Osteocyte (in vitro differentiated cells): ENCODE results near the gene KIAA0930. TPM values are rescaled to one million over a fixed set of nuclear protein-coding genes. Genes with fewer than 3 reads are reported as not detected.

ENCODE experiments used
- DNase-seq: peaks from one replicate; pipeline ENCODE4 v3.0.0; 2021; ENCODE audit warnings: mixed read lengths; ENCODE audit not compliant: unreplicated experiment; ENCODE audit errors: extremely low spot score
- H3K27ac Mint-ChIP-seq: one replicate; pipeline ENCODE4 v1.8.0; 2021; ENCODE audit warnings: mild to moderate bottlenecking, mixed read lengths; ENCODE audit not compliant: unreplicated experiment
- H3K27me3 Mint-ChIP-seq: one replicate; pipeline ENCODE4 v1.8.0; 2021; ENCODE audit warnings: mixed read lengths; ENCODE audit not compliant: unreplicated experiment
- H3K36me3 Mint-ChIP-seq: one replicate; pipeline ENCODE4 v1.8.0; 2021; ENCODE audit warnings: mixed read lengths; ENCODE audit not compliant: unreplicated experiment
- H3K4me1 Mint-ChIP-seq: one replicate; pipeline ENCODE4 v1.8.0; 2021; ENCODE audit warnings: mixed read lengths; ENCODE audit not compliant: unreplicated experiment
- H3K4me3 Mint-ChIP-seq: one replicate; pipeline ENCODE4 v1.8.0; 2021; ENCODE audit warnings: mild to moderate bottlenecking, moderate library complexity, mixed read lengths; ENCODE audit not compliant: unreplicated experiment
- H3K9me3 Mint-ChIP-seq: one replicate; pipeline ENCODE4 v1.8.0; 2021; ENCODE audit warnings: mixed read lengths; ENCODE audit not compliant: unreplicated experiment
- total RNA-seq: library from RNA; stranded (reverse); gene quantifications from 2 replicates; pipeline ENCODE4 v1.2.1, GENCODE V29; 2021
- TF ChIP-seq, protein P1 (sequence below): fragments of 200-600 bp; sonication (generic); IDR thresholded peaks from 2 replicates; pipeline ENCODE4 v1.5.0; 2021; ENCODE audit warnings: antibody characterized with exemption, mild to moderate bottlenecking, moderate library complexity

The KIAA0930 gene
- total RNA-seq, 1 donor from 2014 or later = 53.1 TPM

DNA sequence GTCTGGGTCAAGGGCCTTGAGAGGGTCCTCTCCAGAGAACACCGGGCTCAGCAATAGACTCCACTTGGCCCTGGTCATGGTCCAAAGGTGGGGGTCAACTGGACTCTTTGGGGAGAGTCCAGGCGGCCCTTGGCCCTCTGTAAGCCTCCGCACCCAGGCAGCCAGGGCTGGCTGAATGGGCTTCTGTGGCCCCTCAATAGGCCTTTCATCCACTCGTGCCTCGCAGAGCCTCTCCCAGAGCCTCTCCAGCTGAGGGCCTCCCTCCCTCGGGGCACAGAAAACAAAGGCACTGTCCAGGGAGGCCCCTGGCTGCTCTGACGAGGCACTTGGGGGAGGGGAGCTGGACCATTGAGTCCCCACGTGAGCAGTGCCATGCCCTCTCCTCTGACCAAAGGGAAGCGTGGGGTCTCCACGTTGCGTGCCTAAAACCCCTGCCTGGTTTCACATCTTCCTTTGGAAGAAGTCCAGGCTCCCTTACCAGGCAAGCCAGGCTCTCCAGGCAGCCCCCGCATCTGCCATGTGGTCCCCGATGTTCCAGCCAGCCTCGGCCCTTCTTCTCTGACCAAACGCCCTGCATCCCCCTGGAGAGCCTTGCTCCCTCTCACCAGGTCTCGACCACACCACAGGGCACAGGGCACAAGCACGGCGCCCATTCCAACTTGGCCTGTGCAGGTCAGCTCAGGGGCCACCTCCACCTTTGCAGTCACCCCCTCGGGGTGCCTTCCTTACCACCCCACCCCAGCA is 15.5 kb downstream of the KIAA0930 start:
- TF ChIP-seq, protein P1, sequence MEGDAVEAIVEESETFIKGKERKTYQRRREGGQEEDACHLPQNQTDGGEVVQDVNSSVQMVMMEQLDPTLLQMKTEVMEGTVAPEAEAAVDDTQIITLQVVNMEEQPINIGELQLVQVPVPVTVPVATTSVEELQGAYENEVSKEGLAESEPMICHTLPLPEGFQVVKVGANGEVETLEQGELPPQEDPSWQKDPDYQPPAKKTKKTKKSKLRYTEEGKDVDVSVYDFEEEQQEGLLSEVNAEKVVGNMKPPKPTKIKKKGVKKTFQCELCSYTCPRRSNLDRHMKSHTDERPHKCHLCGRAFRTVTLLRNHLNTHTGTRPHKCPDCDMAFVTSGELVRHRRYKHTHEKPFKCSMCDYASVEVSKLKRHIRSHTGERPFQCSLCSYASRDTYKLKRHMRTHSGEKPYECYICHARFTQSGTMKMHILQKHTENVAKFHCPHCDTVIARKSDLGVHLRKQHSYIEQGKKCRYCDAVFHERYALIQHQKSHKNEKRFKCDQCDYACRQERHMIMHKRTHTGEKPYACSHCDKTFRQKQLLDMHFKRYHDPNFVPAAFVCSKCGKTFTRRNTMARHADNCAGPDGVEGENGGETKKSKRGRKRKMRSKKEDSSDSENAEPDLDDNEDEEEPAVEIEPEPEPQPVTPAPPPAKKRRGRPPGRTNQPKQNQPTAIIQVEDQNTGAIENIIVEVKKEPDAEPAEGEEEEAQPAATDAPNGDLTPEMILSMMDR = no peak
- Mint-ChIP-seq H3K36me3 (no peaks in the 10 kb centered on the region), H3K27ac (no peak overlapping the region)

DNA sequence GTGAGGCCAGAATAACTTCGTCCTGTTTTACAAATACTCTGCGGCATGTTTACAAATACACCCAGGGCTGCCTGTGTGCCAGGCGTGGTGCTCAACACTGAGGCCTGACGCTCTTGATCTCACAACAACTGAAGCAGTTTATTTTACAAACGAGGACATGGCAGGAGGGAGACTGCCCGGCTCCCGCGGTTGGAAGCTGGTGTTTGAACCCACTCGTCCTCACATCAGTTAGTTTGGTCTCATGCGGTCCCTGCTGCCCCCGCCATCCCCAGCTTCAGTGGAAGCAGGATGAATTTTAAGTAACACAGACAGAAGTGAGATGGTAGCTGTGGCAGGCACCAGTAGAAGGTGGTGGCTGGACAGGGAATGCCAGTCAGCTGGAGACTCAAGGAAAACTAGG is 16.4 kb downstream of the KIAA0930 start:
- TF ChIP-seq, protein P1 = no peak
- H3K36me3 Mint-ChIP-seq = no peaks in the 10 kb centered on the region
- H3K27me3 Mint-ChIP-seq = no peaks in the 10 kb centered on the region
- H3K4me3 Mint-ChIP-seq = no peak overlapping the region
- H3K27ac Mint-ChIP-seq = no peak overlapping the region
- H3K4me1 Mint-ChIP-seq = peaks cover 24% of the 10 kb centered on the region
- DNase-seq = no peak
- H3K9me3 Mint-ChIP-seq = no peaks in the 10 kb centered on the region

More for the DNA sequence above, 15.5 kb downstream of the KIAA0930 start:
- Mint-ChIP-seq H3K4me1 (peaks cover 24% of the 10 kb centered on the region), H3K9me3 (no peaks in the 10 kb centered on the region), H3K4me3 (no peak overlapping the region), H3K27me3 (no peaks in the 10 kb centered on the region)
- DNase-seq = no peak

DNA sequence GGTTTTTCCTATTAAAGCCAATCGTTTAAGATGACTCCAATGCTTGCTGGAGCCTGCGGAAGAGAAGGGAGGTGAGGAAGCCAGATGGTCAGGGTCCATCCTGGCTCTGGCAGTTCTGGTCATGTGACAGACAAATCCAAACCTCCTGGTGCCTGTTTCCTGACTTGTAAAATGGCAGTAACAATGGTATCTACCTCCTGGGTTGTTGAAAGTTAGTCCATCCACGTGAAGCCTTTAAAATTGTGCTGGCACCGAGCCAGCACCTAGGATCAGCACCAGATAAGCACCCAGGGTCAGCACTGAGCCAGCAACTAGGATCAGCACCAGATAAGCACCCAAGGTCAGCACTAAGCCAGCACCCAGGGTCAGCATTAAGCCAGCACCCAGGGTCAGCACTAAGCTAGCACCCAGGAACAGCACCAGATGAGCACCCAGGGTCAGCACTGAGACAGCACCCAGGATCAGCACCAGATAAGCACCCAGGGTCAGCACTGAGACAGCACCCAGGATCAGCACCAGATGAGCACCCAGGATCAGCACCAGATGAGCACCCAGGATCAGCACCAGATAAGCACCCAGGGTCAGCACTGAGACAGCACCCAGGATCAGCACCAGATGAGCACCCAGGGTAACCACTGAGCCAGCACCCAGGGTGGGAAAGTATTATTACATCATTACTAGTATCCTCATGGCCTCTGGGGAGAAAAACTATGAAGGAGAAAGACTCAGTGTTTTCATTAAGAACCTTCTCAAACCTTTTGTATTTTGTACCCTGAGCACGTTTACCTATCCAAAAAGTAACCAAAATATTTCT is 17.2 kb downstream of the KIAA0930 start:
- Mint-ChIP-seq H3K4me3 (no peak overlapping the region), H3K27me3 (no peaks in the 10 kb centered on the region), H3K36me3 (no peaks in the 10 kb centered on the region), H3K9me3 (no peaks in the 10 kb centered on the region), H3K4me1 (peaks cover 25% of the 10 kb centered on the region), H3K27ac (no peak overlapping the region)
- TF ChIP-seq, protein P1 = no peak
- DNase-seq = no peak

DNA sequence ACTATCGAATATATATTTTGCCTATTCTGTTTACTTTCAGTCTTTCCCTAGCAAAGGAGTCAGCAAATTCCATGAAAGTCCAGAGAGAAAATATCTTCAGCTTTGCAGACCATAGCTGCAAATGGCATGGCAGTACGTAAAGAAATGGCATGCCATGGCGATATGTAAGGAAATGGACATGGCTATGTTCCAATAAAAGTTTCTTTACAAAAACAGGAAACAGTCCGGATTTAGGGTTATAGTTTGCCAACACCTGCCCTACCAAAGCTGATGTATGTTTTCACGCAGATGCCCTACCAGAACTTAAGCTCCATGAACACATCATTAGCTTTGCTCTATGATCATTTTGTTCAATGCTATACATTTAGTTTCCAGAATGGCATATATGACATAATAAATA is 19.5 kb downstream of the KIAA0930 start:
- H3K27me3 Mint-ChIP-seq = no peaks in the 10 kb centered on the region
- no peak overlapping the region for H3K27ac Mint-ChIP-seq

More for the DNA sequence above, 19.5 kb downstream of the KIAA0930 start:
- DNase-seq = no peak
- TF ChIP-seq, protein P1 = no peak
- peaks cover 21% of the 10 kb centered on the region for H3K4me1 Mint-ChIP-seq
- no peaks in the 10 kb centered on the region for H3K36me3 Mint-ChIP-seq
- no peaks in the 10 kb centered on the region for H3K9me3 Mint-ChIP-seq
- no peak overlapping the region for H3K4me3 Mint-ChIP-seq
